ENCODE results near the gene CLEC2A.

Gene CLEC2A

GRCh38 chr12:9919443-9919842 is 12.7 kb downstream of the CLEC2A start:
- TF ChIP-seq ZFX (IDR thresholded peaks at IDR 0.05; ENCODE audit: borderline replicate concordance), result no peak
- no peak for TF ChIP-seq CTCF (IDR thresholded peaks at IDR 0.05)
- no peak overlapping the region for H3K27ac ChIP-seq

- no peak overlapping the region for H3K27ac ChIP-seq
These were observed 20.5 kb downstream of the CLEC2A start for GRCh38 chr12:9911708-9912107.

GRCh38 chr12:9910716-9911421 is 21.3 kb downstream of the CLEC2A start:
- H3K27ac ChIP-seq, result no peak overlapping the region

More at GRCh38 chr12:9911708-9912107, 20.5 kb downstream of the CLEC2A start:
- no peak for TF ChIP-seq CTCF (IDR thresholded peaks at IDR 0.05)
- TF ChIP-seq ZFX (IDR thresholded peaks at IDR 0.05; ENCODE audit: borderline replicate concordance), result no peak

GRCh38 chr12:9909724-9910123 is 22.4 kb downstream of the CLEC2A start:
- TF ChIP-seq CTCF (IDR thresholded peaks at IDR 0.05), result no peak
- H3K27ac ChIP-seq, result no peak overlapping the region

More at GRCh38 chr12:9910716-9911421, 21.3 kb downstream of the CLEC2A start:
- TF ChIP-seq CTCF (IDR thresholded peaks at IDR 0.05), result no peak
- TF ChIP-seq ZFX (IDR thresholded peaks at IDR 0.05; ENCODE audit: borderline replicate concordance), result no peak

- no peak overlapping the region for H3K27ac ChIP-seq
- TF ChIP-seq ZFX (IDR thresholded peaks at IDR 0.05; ENCODE audit: borderline replicate concordance), result no peak
- no peak for TF ChIP-seq CTCF (IDR thresholded peaks at IDR 0.05)
These were observed 23.8 kb downstream of the CLEC2A start for GRCh38 chr12:9908350-9908749.

GRCh38 chr12:9907769-9908168 is 24.4 kb downstream of the CLEC2A start:
- TF ChIP-seq ZFX (IDR thresholded peaks at IDR 0.05; ENCODE audit: borderline replicate concordance) (no peak), CTCF (IDR thresholded peaks at IDR 0.05) (no peak)
- H3K27ac ChIP-seq, result no peak overlapping the region

GRCh38 chr12:9906873-9907272 is 25.3 kb downstream of the CLEC2A start:
- TF ChIP-seq ZFX (IDR thresholded peaks at IDR 0.05; ENCODE audit: borderline replicate concordance) (no peak), CTCF (IDR thresholded peaks at IDR 0.05) (no peak)

More at GRCh38 chr12:9906873-9907272, 25.3 kb downstream of the CLEC2A start:
- no peak overlapping the region for H3K27ac ChIP-seq
